Activated CD4-positive, alpha-beta memory T cell treated with anti-CD3 and anti-CD28 coated beads for 36 hours (primary cell): ENCODE measurements around the gene NGEF. TPM values are rescaled to one million over a fixed set of nuclear protein-coding genes. Genes with fewer than 3 reads are reported as not detected.

Experiments used
- CTCF ChIA-PET: fragments of 350-600 bp; sonication (Branson Sonifier 250); formaldehyde crosslinking; loops from one replicate; lab custom pipeline; 2021; ENCODE audit warnings: antibody characterized with exemption, inconsistent platforms; lab: Charles Lee
- POLR2A ChIA-PET: fragments of 350-600 bp; sonication (Branson Sonifier 250); formaldehyde crosslinking; loops from one replicate; lab custom pipeline; 2021; ENCODE audit warnings: antibody characterized with exemption; lab: Charles Lee
- DNase-seq: peaks from one replicate; pipeline ENCODE4 v3.0.0-alpha.2; 2020
- H3K27ac Mint-ChIP-seq: one replicate; pipeline ENCODE4 v1.8.0; 2021; ENCODE audit warnings: mixed read lengths
- H3K27me3 Mint-ChIP-seq: one replicate; pipeline ENCODE4 v1.8.0; 2021; ENCODE audit warnings: mixed read lengths
- H3K36me3 Mint-ChIP-seq: one replicate; pipeline ENCODE4 v1.8.0; 2021; ENCODE audit warnings: mixed read lengths
- H3K4me1 Mint-ChIP-seq: one replicate; pipeline ENCODE4 v1.8.0; 2021; ENCODE audit warnings: low read depth, mixed read lengths
- H3K4me3 Mint-ChIP-seq: one replicate; pipeline ENCODE4 v1.8.0; 2021; ENCODE audit warnings: mild to moderate bottlenecking, mixed read lengths
- H3K9me3 Mint-ChIP-seq: one replicate; pipeline ENCODE4 v1.8.0; 2021; ENCODE audit warnings: mixed read lengths
- intact Hi-C: fragments of 100-400 bp; cut with micrococcal nuclease; formaldehyde crosslinking; loops from one replicate; pipeline ENCODE4 v1.15.1; 2023
- total RNA-seq, 2 experiments: library from RNA; stranded (reverse); gene quantifications; one replicate each; pipeline ENCODE4 v1.2.3, GENCODE V29; 2021

The NGEF gene
- total RNA-seq, 2 experiments from 2014 or later, result 4.2 to 5.4 TPM

DNA sequence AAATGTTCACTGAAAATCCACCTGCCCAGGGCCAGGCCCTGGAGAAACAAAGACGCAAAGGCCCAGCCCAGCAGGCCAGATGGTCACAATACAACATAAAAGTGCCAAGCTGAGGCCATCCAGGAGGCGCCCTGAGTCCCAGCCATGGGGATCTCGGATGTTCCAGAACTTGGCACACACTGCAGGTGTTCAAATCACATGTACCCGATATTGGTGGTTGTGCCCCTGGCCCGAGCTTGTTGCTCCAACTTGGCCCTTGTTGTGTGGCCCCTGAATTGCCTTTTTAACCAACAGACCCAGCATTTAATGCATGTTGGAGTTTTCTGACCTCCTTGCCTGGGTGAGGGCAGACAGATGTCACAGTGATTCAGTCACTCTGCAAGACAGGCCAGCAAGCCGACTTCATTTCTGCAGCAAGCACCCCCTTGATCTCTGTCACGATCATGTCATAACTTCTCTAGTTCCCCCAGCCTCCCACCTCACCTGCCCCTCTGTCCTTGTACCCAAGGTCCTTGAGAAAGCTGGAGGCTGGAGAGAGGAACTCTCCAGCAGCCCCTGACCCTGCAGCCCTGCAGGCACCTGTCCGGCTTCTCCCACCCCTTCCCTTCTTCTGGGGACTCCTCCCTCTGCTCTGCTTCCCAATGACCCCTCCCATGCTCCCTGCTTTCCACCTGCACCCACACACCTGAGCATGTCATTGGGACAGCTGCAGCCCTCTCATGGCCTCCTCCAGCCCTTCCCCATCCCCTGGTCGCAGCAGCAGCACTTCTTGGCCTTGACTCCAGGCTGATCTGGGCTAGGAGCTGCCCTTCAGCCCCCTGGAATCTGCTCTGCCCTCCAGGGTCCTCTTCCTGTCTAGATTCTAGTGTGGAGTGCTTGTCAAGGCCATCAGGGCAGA, 9.1 kb downstream of the NGEF start:
- intact Hi-C loops, result no loop called here
- ChIA-PET POLR2A (no interaction called here), CTCF (no interaction called here)
- no peak for DNase-seq
- Mint-ChIP-seq H3K9me3 (no peaks in the 10 kb centered on the region), H3K4me1 (no peaks in the 10 kb centered on the region), H3K4me3 (no peak overlapping the region), H3K36me3 (no peaks in the 10 kb centered on the region), H3K27ac (no peak overlapping the region), H3K27me3 (no peaks in the 10 kb centered on the region)

- H3K4me1 Mint-ChIP-seq, result no peaks in the 10 kb centered on the region
- no peak for DNase-seq
- CTCF ChIA-PET, result no interaction called here
- H3K9me3 Mint-ChIP-seq, result no peaks in the 10 kb centered on the region
- intact Hi-C loops, result no loop called here
- POLR2A ChIA-PET, result no interaction called here
- no peak overlapping the region for H3K27ac Mint-ChIP-seq
- no peaks in the 10 kb centered on the region for H3K36me3 Mint-ChIP-seq
- H3K4me3 Mint-ChIP-seq, result no peak overlapping the region
- peaks cover 1% of the 10 kb centered on the region for H3K27me3 Mint-ChIP-seq
These were observed 10.0 kb downstream of the NGEF start for GRCh38 chr2:233002829-233003657.

GRCh38 chr2:233000886-233001750, 11.9 kb downstream of the NGEF start:
- ChIA-PET CTCF (no interaction called here), POLR2A (no interaction called here)
- Mint-ChIP-seq H3K36me3 (no peaks in the 10 kb centered on the region), H3K27me3 (peaks cover 2% of the 10 kb centered on the region), H3K4me3 (no peak overlapping the region), H3K4me1 (no peaks in the 10 kb centered on the region), H3K27ac (no peak overlapping the region), H3K9me3 (no peaks in the 10 kb centered on the region)
- no peak for DNase-seq
- intact Hi-C loops, result no loop called here

GRCh38 chr2:232999354-232999753, 13.7 kb downstream of the NGEF start:
- Mint-ChIP-seq H3K9me3 (no peaks in the 10 kb centered on the region), H3K36me3 (no peaks in the 10 kb centered on the region), H3K4me3 (no peak overlapping the region), H3K27ac (no peak overlapping the region), H3K27me3 (peaks cover 2% of the 10 kb centered on the region), H3K4me1 (no peaks in the 10 kb centered on the region)
- POLR2A ChIA-PET, result no interaction called here
- no peak for DNase-seq
- intact Hi-C loops, result no loop called here
- CTCF ChIA-PET, result no interaction called here

DNA sequence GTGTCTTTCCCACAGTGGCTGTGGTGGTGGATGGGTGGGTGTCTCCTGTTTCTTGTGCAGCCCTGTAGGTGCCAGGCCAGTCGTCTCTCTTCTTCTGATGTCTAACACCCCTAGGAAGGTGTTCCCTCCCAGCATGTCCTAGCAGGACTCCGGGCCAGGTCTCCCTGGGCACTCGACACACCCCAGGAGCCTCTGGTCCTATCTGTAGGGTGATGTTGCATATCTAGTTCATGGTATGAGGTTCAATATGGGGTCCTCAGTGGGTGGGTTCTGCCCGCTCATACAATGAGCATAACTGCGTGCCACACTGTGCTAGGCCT, 14.4 kb downstream of the NGEF start:
- H3K4me1 Mint-ChIP-seq, result no peaks in the 10 kb centered on the region
- POLR2A ChIA-PET, result no interaction called here
- CTCF ChIA-PET, result no interaction called here
- no peak for DNase-seq
- H3K27me3 Mint-ChIP-seq, result peaks cover 2% of the 10 kb centered on the region
- intact Hi-C loops, result no loop called here
- H3K4me3 Mint-ChIP-seq, result no peak overlapping the region
- H3K27ac Mint-ChIP-seq, result no peak overlapping the region
- H3K9me3 Mint-ChIP-seq, result no peaks in the 10 kb centered on the region
- H3K36me3 Mint-ChIP-seq, result no peaks in the 10 kb centered on the region

- POLR2A ChIA-PET, result no interaction called here
- H3K27me3 Mint-ChIP-seq, result peaks cover 2% of the 10 kb centered on the region
- H3K9me3 Mint-ChIP-seq, result no peaks in the 10 kb centered on the region
- H3K4me3 Mint-ChIP-seq, result no peak overlapping the region
- DNase-seq, result no peak
- intact Hi-C loops, result no loop called here
- CTCF ChIA-PET, result no interaction called here
- H3K27ac Mint-ChIP-seq, result no peak overlapping the region
- no peaks in the 10 kb centered on the region for H3K4me1 Mint-ChIP-seq
- no peaks in the 10 kb centered on the region for H3K36me3 Mint-ChIP-seq
These were observed 15.0 kb downstream of the NGEF start for GRCh38 chr2:232997749-232998665.

DNA sequence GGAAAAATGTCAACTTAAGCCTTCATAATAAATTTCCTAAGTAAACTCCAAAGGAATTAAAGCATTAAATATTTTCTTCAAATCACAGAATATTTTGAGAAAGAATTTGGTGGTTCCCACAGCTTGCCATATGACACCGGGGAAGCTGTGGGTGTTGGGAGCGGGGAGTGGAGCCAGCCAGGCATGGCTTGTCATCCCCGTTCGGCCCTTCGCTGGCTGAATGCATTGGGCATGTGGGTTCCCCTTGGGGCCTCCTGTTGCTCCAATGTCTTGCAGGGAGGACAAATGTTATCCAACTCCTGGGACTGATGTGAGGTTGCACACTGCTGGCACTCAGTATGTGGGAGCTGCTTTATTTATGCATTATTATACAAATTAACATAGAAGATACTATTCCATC, 18.6 kb downstream of the NGEF start:
- Mint-ChIP-seq H3K36me3 (no peaks in the 10 kb centered on the region), H3K27ac (no peak overlapping the region), H3K9me3 (no peaks in the 10 kb centered on the region), H3K27me3 (peaks cover 5% of the 10 kb centered on the region), H3K4me3 (no peak overlapping the region), H3K4me1 (no peaks in the 10 kb centered on the region)
- intact Hi-C loops, result no loop called here
- DNase-seq, result no peak
- ChIA-PET CTCF (no interaction called here), POLR2A (no interaction called here)

DNA sequence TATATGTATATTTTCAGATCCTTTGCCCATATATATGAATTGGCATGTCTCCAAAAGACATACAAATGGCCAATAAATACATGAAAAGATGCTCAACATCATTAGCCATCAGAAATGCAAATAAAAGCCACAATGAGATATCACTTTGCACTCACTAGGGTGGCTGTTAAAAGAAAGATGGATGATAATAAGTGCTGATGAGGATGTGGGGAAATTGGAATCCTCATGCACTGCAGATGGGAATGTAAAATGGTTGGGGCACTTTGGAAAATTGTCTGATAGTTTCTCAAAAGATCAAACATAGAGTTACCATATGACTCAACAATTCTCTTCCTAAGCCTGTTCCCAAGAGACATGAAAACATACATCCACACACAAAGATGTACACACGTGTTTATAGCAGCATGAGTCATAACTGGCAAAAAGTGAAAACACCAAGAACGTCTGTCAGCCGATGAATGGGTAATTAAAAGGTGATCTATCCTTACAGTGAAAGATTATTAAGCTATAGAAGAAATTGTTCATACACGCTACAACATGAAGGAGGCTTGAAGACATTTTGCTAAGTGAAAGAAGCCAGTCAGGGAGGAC, 19.7 kb downstream of the NGEF start:
- H3K36me3 Mint-ChIP-seq, result no peaks in the 10 kb centered on the region
- no peak for DNase-seq
- H3K9me3 Mint-ChIP-seq, result no peaks in the 10 kb centered on the region
- POLR2A ChIA-PET, result no interaction called here
- peaks cover 7% of the 10 kb centered on the region for H3K27me3 Mint-ChIP-seq
- H3K4me3 Mint-ChIP-seq, result no peak overlapping the region
- H3K4me1 Mint-ChIP-seq, result no peaks in the 10 kb centered on the region
- intact Hi-C loops, result no loop called here
- H3K27ac Mint-ChIP-seq, result no peak overlapping the region
- CTCF ChIA-PET, result no interaction called here

- peaks cover 18% of the 10 kb centered on the region for H3K27me3 Mint-ChIP-seq
- H3K4me3 Mint-ChIP-seq, result no peak overlapping the region
These were observed 26.9 kb downstream of the NGEF start for GRCh38 chr2:232986155-232986554.

GRCh38 chr2:232984451-232985207, 28.4 kb downstream of the NGEF start:
- Mint-ChIP-seq H3K9me3 (peaks cover 4% of the 10 kb centered on the region), H3K4me1 (no peaks in the 10 kb centered on the region), H3K4me3 (no peak overlapping the region), H3K27me3 (peaks cover 20% of the 10 kb centered on the region), H3K36me3 (no peaks in the 10 kb centered on the region), H3K27ac (no peak overlapping the region)
- no peak for DNase-seq
- CTCF ChIA-PET, result no interaction called here
- POLR2A ChIA-PET, result no interaction called here
- intact Hi-C loops, result no loop called here

More at GRCh38 chr2:232986155-232986554, 26.9 kb downstream of the NGEF start:
- ChIA-PET POLR2A (no interaction called here), CTCF (no interaction called here)
- Mint-ChIP-seq H3K4me1 (no peaks in the 10 kb centered on the region), H3K9me3 (peaks cover 4% of the 10 kb centered on the region), H3K27ac (no peak overlapping the region), H3K36me3 (no peaks in the 10 kb centered on the region)
- intact Hi-C loops, result no loop called here
- no peak for DNase-seq
